Measurements from ENCODE around the gene DLG2. TPM values are rescaled to one million over a fixed set of nuclear protein-coding genes. Genes with fewer than 3 reads are reported as not detected.

DLG2 gene
- total RNA-seq, 1 donor from 2014 or later: 0.17 TPM

DNA sequence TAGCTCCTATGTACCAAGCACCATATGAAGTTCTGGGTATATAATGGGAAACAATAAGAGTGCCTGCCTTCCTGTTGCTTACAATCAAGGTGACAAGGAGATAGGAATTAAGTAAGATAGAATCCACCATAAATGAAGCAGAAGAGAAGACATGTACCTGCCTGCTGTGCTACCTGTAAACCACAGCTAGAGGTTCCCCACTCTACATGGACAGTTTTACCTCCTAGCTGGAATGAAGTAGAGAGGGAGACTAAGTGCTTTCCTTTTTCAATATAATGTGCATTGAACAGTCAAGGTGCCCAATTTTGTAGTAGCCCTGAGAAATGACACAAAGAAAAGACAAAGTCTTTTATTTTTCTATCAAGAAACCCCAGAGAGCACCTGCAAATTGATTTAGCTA is 984.6 kb downstream of the DLG2 start:
- TF ChIP-seq CTCF (conservative IDR thresholded peaks at IDR 0.05; ENCODE audit: low read depth, low read length): peak; percentile 8
- no peak for DNase-seq (ENCODE audit: low read depth)

DNA sequence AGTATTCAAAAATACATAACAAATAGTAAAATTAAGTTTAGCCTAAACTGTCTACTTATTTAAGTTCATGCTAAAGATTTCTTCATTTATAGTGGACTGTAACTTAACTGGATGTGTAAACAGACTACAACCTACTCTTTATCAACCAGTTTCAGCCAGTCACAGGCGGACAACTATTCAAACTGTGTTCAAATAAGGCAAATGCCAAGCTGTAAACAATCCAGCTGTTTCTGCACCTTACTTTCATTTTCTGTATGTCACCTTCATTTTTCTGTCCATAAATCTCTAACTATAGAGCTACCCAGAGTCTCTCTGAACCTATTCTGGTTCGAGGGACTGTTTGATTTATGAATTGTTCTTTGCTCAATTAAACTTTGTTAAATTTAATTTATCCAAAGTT is 992.8 kb downstream of the DLG2 start:
- no peak for TF ChIP-seq CTCF (conservative IDR thresholded peaks at IDR 0.05; ENCODE audit: low read depth, low read length)
- no peak for DNase-seq (ENCODE audit: low read depth)
- no peak overlapping the region for H3K4me3 ChIP-seq (ENCODE audit: low read depth, low read length)

More for the DNA sequence above, 984.6 kb downstream of the DLG2 start:
- no peak overlapping the region for H3K4me3 ChIP-seq (ENCODE audit: low read depth, low read length)

DNA sequence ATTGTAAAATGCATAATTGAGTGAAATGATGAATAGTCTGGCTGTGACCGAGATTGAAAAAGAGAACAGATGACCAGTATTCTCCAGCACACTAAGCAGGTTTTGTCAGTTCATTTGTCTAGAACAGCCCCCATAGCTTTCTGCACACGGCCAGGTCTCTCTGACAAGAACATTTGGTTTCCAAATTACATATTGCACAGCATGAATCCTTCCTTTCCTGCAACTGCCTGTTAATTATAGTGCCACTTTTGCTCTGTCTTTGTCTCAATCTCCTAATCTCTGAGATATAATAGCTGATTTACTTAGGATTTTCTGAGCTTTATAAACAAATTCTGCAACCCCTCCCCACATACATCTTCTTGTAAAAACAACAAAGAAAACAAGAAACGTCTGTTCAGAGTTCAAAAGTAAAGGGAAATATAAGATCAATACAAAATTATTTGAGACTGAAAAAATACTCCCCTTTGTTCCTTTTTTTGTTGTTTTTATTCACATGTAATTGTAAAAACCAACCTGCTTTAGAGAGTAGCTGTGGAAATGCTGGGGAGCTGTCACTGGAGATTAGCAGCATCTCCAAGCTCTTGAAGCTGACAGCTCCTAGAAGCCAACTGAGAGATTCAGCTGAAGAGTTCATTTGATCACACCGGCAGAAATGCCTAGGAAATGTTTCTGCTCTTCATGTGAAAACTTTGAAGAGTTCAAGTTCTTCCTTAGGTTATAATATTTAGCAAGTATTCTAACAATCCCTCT is 998.1 kb downstream of the DLG2 start:
- no peak for TF ChIP-seq CTCF (conservative IDR thresholded peaks at IDR 0.05; ENCODE audit: low read depth, low read length)
- DNase-seq (ENCODE audit: low read depth): no peak
- H3K4me3 ChIP-seq (ENCODE audit: low read depth, low read length): no peak overlapping the region

DNA sequence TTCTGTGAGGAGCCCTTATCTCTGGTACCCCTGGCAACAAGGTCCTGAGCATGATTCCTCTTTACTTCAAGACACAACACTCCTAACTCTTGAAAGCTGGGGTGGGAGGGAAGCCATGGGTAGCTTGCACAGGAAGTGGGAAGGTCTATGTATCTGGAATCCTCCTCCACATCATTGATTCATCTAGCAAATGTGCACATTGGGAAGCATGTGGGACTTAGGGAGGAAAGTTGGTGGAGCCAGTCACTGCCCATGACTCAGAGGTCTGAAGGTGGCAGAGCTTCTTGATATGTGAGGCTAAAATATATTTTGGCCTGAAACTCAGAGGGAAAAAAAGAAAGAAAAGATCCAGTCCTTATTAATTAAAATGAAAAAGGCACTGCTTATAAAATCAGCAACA is 1000.9 kb downstream of the DLG2 start:
- no peak for TF ChIP-seq CTCF (conservative IDR thresholded peaks at IDR 0.05; ENCODE audit: low read depth, low read length)
- no peak overlapping the region for H3K4me3 ChIP-seq (ENCODE audit: low read depth, low read length)
- DNase-seq (ENCODE audit: low read depth): no peak

DNA sequence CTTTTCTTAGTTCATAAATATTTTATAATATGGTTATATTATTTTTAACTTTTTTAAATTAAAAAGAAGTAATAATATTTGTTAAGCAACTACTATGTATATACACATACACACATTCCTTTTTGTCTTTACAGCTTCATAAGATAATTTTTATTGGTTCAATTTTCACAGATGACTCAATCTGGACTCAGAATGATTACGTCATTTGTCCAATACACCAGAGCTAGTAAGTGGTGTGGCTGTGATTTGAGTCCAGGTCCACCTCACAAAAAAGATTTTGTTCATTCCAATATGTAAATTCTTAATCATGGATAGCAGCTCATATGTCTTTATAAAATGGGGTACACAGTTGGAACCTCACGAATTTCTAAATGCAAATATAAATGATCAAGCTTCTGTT is 1014.5 kb downstream of the DLG2 start:
- H3K4me3 ChIP-seq (ENCODE audit: low read depth, low read length): no peak overlapping the region
- DNase-seq (ENCODE audit: low read depth): no peak
- no peak for TF ChIP-seq CTCF (conservative IDR thresholded peaks at IDR 0.05; ENCODE audit: low read depth, low read length)

DNA sequence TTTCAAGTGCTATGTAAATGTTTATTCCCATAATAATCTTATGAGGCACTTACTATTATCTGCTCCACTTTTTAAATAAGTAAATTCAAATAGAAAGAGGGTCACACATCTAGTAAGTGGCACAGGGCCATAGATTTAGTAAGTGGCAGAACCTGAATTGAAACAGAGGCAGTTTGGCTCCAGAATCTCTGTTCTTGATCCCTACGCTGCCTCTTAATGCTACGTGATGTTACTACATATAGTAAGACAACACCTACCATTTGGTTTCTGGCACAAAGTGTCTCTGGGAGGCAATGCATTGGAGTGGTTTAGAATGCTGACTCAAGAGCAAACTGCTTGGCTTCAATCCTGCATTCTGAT is 1018.3 kb downstream of the DLG2 start:
- no peak overlapping the region for H3K4me3 ChIP-seq (ENCODE audit: low read depth, low read length)
- DNase-seq (ENCODE audit: low read depth): no peak
- TF ChIP-seq CTCF (conservative IDR thresholded peaks at IDR 0.05; ENCODE audit: low read depth, low read length): no peak

All from epithelial cell of proximal tubule (primary cell).